Measurements from ENCODE around the gene MAP2K6. TPM values are rescaled to one million over a fixed set of nuclear protein-coding genes. Genes with fewer than 3 reads are reported as not detected.
A peak's percentile ranks its signal among the peaks of the same experiment; 100 is the strongest.

MAP2K6 gene
- polyA plus RNA-seq, 6 donors from 2014 or later, result 5.1 to 16.2 (median 5.3) TPM

GRCh38 chr17:69597898-69598692, 183.6 kb downstream of the MAP2K6 start:
- DNase-seq (no peak), ATAC-seq (ENCODE audit: low read depth in 2 of 2) (no peak)
- no peak overlapping the region for H3K27ac Mint-ChIP-seq
- H3K4me3 Mint-ChIP-seq, result no peak overlapping the region
- H3K4me1 Mint-ChIP-seq, result peaks cover 0 to 9% (median 6%) of the 10 kb centered on the region in 3 donors
- H3K36me3 Mint-ChIP-seq, result no peaks in the 10 kb centered on the region
- no peaks in the 10 kb centered on the region for H3K27me3 Mint-ChIP-seq
- H3K9me3 Mint-ChIP-seq, result no peaks in the 10 kb centered on the region

- peak overlapping the region in 3 of 6 donors; percentile 14 to 44 (median 32) for H3K27ac Mint-ChIP-seq
- H3K4me3 Mint-ChIP-seq, result no peak overlapping the region
- ATAC-seq (ENCODE audit: low read depth in 2 of 2) (no peak), DNase-seq (no peak)
- H3K36me3 Mint-ChIP-seq, result no peaks in the 10 kb centered on the region
- H3K9me3 Mint-ChIP-seq, result no peaks in the 10 kb centered on the region
- H3K27me3 Mint-ChIP-seq, result peaks cover 0 to 4% (median 0%) of the 10 kb centered on the region in 3 donors
- peaks cover 0 to 10% (median 10%) of the 10 kb centered on the region in 3 donors for H3K4me1 Mint-ChIP-seq
These were observed 188.5 kb downstream of the MAP2K6 start for GRCh38 chr17:69602972-69603371.

Other genes with a start within 250 kb of the MAP2K6 start
- gene ABCA10, start 185.9 kb upstream of the MAP2K6 start, polyA plus RNA-seq (ENCODE audit: low read depth in 6 of 6), result under 1 TPM in 2 of 6 donors, not detected in 4; 0.14 to 0.18 TPM
- 1 to 10 TPM; 2.7 to 6.9 (median 4.6) TPM for gene ABCA5, start 87.6 kb upstream of the MAP2K6 start, polyA plus RNA-seq (ENCODE audit: low read depth in 6 of 6)

All from naive B cell (primary cell).